MM.1S (cell line): Measurements from ENCODE around the gene RPS15A.

Source experiments
- EZH2 ChIP-seq: fragments of 300-600 bp; sonication (generic); optimal IDR thresholded peaks from 2 replicates; pipeline ENCODE3; 2017; ENCODE audit warnings: low read depth, mild to moderate bottlenecking, antibody characterized with exemption, low read length, mixed read lengths
- EZH2phosphoT487 ChIP-seq: fragments of 300-600 bp; sonication (generic); IDR thresholded peaks from 2 replicates; pipeline ENCODE4 v1.6.1; 2018; ENCODE audit warnings: antibody characterized with exemption, low read length
- TF ChIP-seq, protein P1 (sequence below): fragments of 300-600 bp; sonication (generic); IDR thresholded peaks from 2 replicates; pipeline ENCODE4 v1.5.1; 2016; ENCODE audit warnings: antibody characterized with exemption, low read length, mixed read lengths

DNA sequence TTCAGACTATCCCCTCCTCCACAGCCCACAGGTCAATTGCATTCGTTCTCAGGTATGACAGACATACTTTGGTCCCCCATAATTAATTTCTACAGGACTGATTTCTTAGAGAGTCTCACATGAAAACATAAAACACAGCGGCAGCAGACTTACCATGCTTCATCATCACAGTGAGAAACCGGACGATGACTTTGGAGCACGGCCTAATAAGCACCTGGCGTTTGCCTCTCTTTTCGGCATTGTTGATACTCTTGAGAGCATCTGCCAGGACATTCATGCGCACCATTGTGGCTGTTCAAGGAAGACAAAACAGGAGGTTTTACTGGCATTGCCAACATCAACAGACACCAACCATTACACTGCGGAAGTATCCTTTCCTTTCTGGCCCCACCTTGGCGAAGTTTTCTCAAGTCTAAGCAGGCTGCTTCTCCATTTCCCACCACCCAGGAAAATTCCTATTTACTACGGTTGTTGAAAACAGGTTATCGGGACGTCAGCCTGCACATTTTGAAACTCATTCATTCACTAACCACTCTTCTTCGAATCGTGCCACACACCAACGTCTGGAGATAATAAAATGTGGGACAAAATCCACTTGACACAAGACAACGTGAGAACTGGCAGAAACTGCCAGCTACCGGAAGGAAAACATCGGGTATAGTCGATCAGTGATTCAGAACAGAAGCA is 1.2 kb downstream of the RPS15A start:
- TF ChIP-seq, protein P1, sequence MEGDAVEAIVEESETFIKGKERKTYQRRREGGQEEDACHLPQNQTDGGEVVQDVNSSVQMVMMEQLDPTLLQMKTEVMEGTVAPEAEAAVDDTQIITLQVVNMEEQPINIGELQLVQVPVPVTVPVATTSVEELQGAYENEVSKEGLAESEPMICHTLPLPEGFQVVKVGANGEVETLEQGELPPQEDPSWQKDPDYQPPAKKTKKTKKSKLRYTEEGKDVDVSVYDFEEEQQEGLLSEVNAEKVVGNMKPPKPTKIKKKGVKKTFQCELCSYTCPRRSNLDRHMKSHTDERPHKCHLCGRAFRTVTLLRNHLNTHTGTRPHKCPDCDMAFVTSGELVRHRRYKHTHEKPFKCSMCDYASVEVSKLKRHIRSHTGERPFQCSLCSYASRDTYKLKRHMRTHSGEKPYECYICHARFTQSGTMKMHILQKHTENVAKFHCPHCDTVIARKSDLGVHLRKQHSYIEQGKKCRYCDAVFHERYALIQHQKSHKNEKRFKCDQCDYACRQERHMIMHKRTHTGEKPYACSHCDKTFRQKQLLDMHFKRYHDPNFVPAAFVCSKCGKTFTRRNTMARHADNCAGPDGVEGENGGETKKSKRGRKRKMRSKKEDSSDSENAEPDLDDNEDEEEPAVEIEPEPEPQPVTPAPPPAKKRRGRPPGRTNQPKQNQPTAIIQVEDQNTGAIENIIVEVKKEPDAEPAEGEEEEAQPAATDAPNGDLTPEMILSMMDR: no peak
- TF ChIP-seq EZH2phosphoT487 (no peak), EZH2 (no peak)
